ENCODE data around the gene TMEM247.

The TMEM247 gene

GRCh38 chr2:46482490-46482889 lies 3.1 kb downstream of the TMEM247 start:
- in situ Hi-C loops (cut with HindIII; ENCODE audit: low sequenced_read_pairs) = no loop called here
- H3K4me3 ChIP-seq (ENCODE audit: low read depth, low read length) = no peak overlapping the region
- DNase-seq (ENCODE audit: low read depth) = no peak
- TF ChIP-seq, protein P1, sequence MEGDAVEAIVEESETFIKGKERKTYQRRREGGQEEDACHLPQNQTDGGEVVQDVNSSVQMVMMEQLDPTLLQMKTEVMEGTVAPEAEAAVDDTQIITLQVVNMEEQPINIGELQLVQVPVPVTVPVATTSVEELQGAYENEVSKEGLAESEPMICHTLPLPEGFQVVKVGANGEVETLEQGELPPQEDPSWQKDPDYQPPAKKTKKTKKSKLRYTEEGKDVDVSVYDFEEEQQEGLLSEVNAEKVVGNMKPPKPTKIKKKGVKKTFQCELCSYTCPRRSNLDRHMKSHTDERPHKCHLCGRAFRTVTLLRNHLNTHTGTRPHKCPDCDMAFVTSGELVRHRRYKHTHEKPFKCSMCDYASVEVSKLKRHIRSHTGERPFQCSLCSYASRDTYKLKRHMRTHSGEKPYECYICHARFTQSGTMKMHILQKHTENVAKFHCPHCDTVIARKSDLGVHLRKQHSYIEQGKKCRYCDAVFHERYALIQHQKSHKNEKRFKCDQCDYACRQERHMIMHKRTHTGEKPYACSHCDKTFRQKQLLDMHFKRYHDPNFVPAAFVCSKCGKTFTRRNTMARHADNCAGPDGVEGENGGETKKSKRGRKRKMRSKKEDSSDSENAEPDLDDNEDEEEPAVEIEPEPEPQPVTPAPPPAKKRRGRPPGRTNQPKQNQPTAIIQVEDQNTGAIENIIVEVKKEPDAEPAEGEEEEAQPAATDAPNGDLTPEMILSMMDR (IDR thresholded peaks at IDR 0.05; ENCODE audit: low read depth, low read length, missing control alignments) = no peak

DNA sequence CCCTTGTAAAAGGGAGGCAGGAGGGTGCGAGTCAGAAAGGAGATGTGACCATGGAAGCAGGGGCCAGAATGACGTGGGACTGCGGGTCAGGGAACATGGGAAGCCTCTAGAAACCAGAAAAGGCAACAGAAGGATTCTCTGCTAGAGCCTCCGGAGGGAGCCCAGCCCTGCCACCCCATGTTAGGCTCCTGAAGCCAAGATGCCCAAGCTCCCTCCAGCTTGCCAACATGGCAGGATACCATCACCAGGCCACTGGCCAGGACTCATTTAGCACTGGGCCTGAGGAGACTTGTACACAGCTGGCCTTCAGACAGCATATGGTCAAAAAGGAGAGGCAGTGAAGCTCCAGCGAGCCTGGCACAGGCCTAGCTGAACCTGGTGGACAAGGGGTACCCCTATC lies 5.6 kb downstream of the TMEM247 start:
- in situ Hi-C loops (cut with HindIII; ENCODE audit: low sequenced_read_pairs) = no loop called here
- TF ChIP-seq, protein P1 (IDR thresholded peaks at IDR 0.05; ENCODE audit: low read depth, low read length, missing control alignments) = no peak
- no peak overlapping the region for H3K4me3 ChIP-seq (ENCODE audit: low read depth, low read length)
- DNase-seq (ENCODE audit: low read depth) = no peak

- TF ChIP-seq, protein P1 (IDR thresholded peaks at IDR 0.05; ENCODE audit: low read depth, low read length, missing control alignments) = no peak
- DNase-seq (ENCODE audit: low read depth) = no peak
- H3K4me3 ChIP-seq (ENCODE audit: low read depth, low read length) = no peak overlapping the region
- in situ Hi-C loops (cut with HindIII; ENCODE audit: low sequenced_read_pairs) = no loop called here
These were observed 7.1 kb downstream of the TMEM247 start for GRCh38 chr2:46486436-46486835.

- no peak overlapping the region for H3K4me3 ChIP-seq (ENCODE audit: low read depth, low read length)
- TF ChIP-seq, protein P1 (IDR thresholded peaks at IDR 0.05; ENCODE audit: low read depth, low read length, missing control alignments) = no peak
- in situ Hi-C loops (cut with HindIII; ENCODE audit: low sequenced_read_pairs) = no loop called here
- DNase-seq (ENCODE audit: low read depth) = peak; percentile 9
These were observed 8.4 kb downstream of the TMEM247 start for GRCh38 chr2:46487667-46488335.

GRCh38 chr2:46488389-46488788 lies 9.0 kb downstream of the TMEM247 start:
- in situ Hi-C loops (cut with HindIII; ENCODE audit: low sequenced_read_pairs) = no loop called here
- TF ChIP-seq, protein P1 (IDR thresholded peaks at IDR 0.05; ENCODE audit: low read depth, low read length, missing control alignments) = no peak
- no peak for DNase-seq (ENCODE audit: low read depth)
- H3K4me3 ChIP-seq (ENCODE audit: low read depth, low read length) = no peak overlapping the region

- in situ Hi-C loops (cut with HindIII; ENCODE audit: low sequenced_read_pairs) = no loop called here
- no peak for DNase-seq (ENCODE audit: low read depth)
- TF ChIP-seq, protein P1 (IDR thresholded peaks at IDR 0.05; ENCODE audit: low read depth, low read length, missing control alignments) = no peak
- no peak overlapping the region for H3K4me3 ChIP-seq (ENCODE audit: low read depth, low read length)
These were observed 10.2 kb downstream of the TMEM247 start for GRCh38 chr2:46489423-46490174.

All from astrocyte of the cerebellum (primary cell).